A549 (cell line): ENCODE data around the gene KCP. TPM values are rescaled to one million over a fixed set of nuclear protein-coding genes. Genes with fewer than 3 reads are reported as not detected.

ENCODE experiments used
- ATAC-seq, 2 experiments: fragments of 200-7000 bp in 1 of 2; fragments of >200 bp in 1 of 2; cut with Nextera tagmentation in 1 of 2; cut with Tn5 transposase in 1 of 2; 3 replicates each; pipeline versions ENCODE4 v1.8.0 to v1.9.1; 2018 to 2020; ENCODE audit warnings: mild to moderate bottlenecking in 1 of 2, moderate library complexity in 1 of 2
- CTCF ChIA-PET: fragments of 300-600 bp; sonication (Branson Sonifier 250); formaldehyde crosslinking; extraction: SDS; loops from one replicate; lab custom pipeline; 2021; ENCODE audit warnings: antibody characterized with exemption, inconsistent platforms; lab: Yijun Ruan, JAX
- POLR2A ChIA-PET: fragments of 350-600 bp; formaldehyde crosslinking; extraction: SDS; loops from one replicate; lab custom pipeline; 2021; ENCODE audit warnings: antibody characterized with exemption, inconsistent platforms; lab: Yijun Ruan, JAX
- DNase-seq, 2 experiments: peaks; one replicate each; pipeline versions ENCODE4 v3.0.0 to v3.0.0-alpha.2; 2011 to 2016; ENCODE audit warnings: low read depth in 1 of 2, low spot score in 1 of 2
- FAIRE-seq: peaks from 2 replicates; lab custom pipeline; 2011; peaks lifted over from hg19 to GRCh38; lab: Jason Lieb, UNC
- H3K27ac ChIP-seq, 2 experiments: fragments of >200 bp; sonication (Bioruptor Twin); formaldehyde crosslinking; 3 replicates each; pipeline ENCODE4 v1.5.1; 2016 to 2017
- H3K4me1 ChIP-seq: fragments of >200 bp; sonication (Bioruptor Twin); formaldehyde crosslinking; 3 replicates; pipeline ENCODE4 v1.6.1; 2016
- H3K4me2 ChIP-seq: fragments of >200 bp; sonication (Bioruptor Twin); formaldehyde crosslinking; 3 replicates; pipeline ENCODE4 v1.6.1; 2016
- H3K4me3 ChIP-seq: fragments of >200 bp; sonication (Bioruptor Twin); formaldehyde crosslinking; 3 replicates; pipeline ENCODE4 v1.5.1; 2016
- H3K9me3 ChIP-seq: fragments of >200 bp; sonication (Bioruptor Twin); formaldehyde crosslinking; 3 replicates; pipeline ENCODE4 v1.6.1; 2016
- BHLHE40 ChIP-seq: IDR thresholded peaks from 2 replicates; pipeline ENCODE4 v1.6.1; 2012; ENCODE audit warnings: low read depth, low read length, inconsistent platforms
- CBX8 ChIP-seq: fragments of 200-600 bp; sonication (generic); IDR thresholded peaks from 2 replicates; pipeline ENCODE4 v1.6.1; 2016
- CHD2 ChIP-seq: fragments of 150-350 bp; IDR thresholded peaks from 2 replicates; pipeline ENCODE4 v1.6.1; 2014; ENCODE audit warnings: low read length; ENCODE audit not compliant: partially characterized antibody
- EHMT2 ChIP-seq: fragments of 200-600 bp; sonication (generic); IDR thresholded peaks from 2 replicates; pipeline ENCODE4 v1.6.1; 2016; ENCODE audit warnings: antibody characterized with exemption, low read depth, mild to moderate bottlenecking, moderate library complexity
- ELK1 ChIP-seq: fragments of 150-350 bp; IDR thresholded peaks from 2 replicates; pipeline ENCODE4 v1.6.1; 2014; ENCODE audit warnings: low read depth, mild to moderate bottlenecking, low read length
- FOSL2 ChIP-seq, 2 experiments: fragments of 450-650 bp in 1 of 2; fragments of >200 bp in 1 of 2; sonication (Bioruptor Twin) in 1 of 2; formaldehyde crosslinking; IDR thresholded peaks; 2 replicates each; pipeline versions ENCODE4 v1.5.0 to v1.6.1; 2016 to 2020; ENCODE audit warnings: mild to moderate bottlenecking in 1 of 2, moderate library complexity in 1 of 2
- HMGXB4 ChIP-seq: fragments of 250-450 bp; sonication (Bioruptor Pico); IDR thresholded peaks from 2 replicates; pipeline ENCODE4 v1.5.0; 2021; ENCODE audit warnings: mild to moderate bottlenecking, moderate library complexity, borderline replicate concordance
- JUN ChIP-seq, 2 experiments: fragments of >200 bp; sonication (Bioruptor Twin); formaldehyde crosslinking; IDR thresholded peaks; 2 replicates in 1 of 2; 3 replicates in 1 of 2; pipeline ENCODE4 v1.6.1; 2016 to 2017
- KDM1A ChIP-seq: fragments of 200-600 bp; sonication (generic); IDR thresholded peaks from 2 replicates; pipeline ENCODE4 v1.6.1; 2016; ENCODE audit warnings: low read depth, mild to moderate bottlenecking
- MAX ChIP-seq: IDR thresholded peaks from 2 replicates; pipeline ENCODE4 v1.6.1; 2012
- MAZ ChIP-seq: fragments of 150-350 bp; IDR thresholded peaks from 2 replicates; pipeline ENCODE4 v1.6.1; 2014; ENCODE audit warnings: antibody characterized with exemption, low read depth, low read length, borderline replicate concordance
- MYC ChIP-seq: IDR thresholded peaks from 2 replicates; pipeline ENCODE4 v1.6.1; 2012; ENCODE audit warnings: mild to moderate bottlenecking, inconsistent platforms, low read length, improper control_type of control experiment, borderline replicate concordance
- NR3C1 ChIP-seq: fragments of >200 bp; sonication (Bioruptor Twin); formaldehyde crosslinking; IDR thresholded peaks from 3 replicates; pipeline ENCODE4 v1.6.1; 2017
- PBX3 ChIP-seq: IDR thresholded peaks from 2 replicates; pipeline ENCODE4 v1.6.1; 2012
- ZC3H11A ChIP-seq: fragments of 450-650 bp; IDR thresholded peaks from 2 replicates; pipeline ENCODE4 v1.6.1; 2014; ENCODE audit warnings: antibody characterized with exemption, mild to moderate bottlenecking
- ZSCAN20 ChIP-seq: fragments of 250-450 bp; sonication (Bioruptor Pico); IDR thresholded peaks from 2 replicates; pipeline ENCODE4 v1.8.0; 2022; ENCODE audit warnings: mild to moderate bottlenecking, moderate library complexity
- WGBS: methylation state at CpG from one replicate; pipeline ENCODE4 v1.1.6; 2017; ENCODE audit errors: missing lambda C conversion rate; 5-methylcytosine and 5-hydroxymethylcytosine counted together
- polyA plus RNA-seq, 4 experiments: library from polyadenylated mRNA; depleted of rRNA in 3 of 4; stranded (reverse); fragments of >200 nt; fragmentation: RNase III in 1 of 4; extraction: RNeasy Plus Mini Kit Qiagen cat#74134 plus additional on column Dnase treatment in 1 of 4; gene quantifications; 2 replicates in 3 of 4; 3 replicates in 1 of 4; pipeline ENCODE4 v1.2.3, GENCODE V29; 2011 to 2017

The KCP gene
- polyA plus RNA-seq, 2 of the 4 experiments (the other 2 are of a cell fraction): 0.14 TPM; not detected in 1

- no peak for TF ChIP-seq CBX8
- TF ChIP-seq FOSL2 (IDR thresholded peaks at IDR 0.05): no peak
- no peak for TF ChIP-seq FOSL2 (CRISPR knock-in tag; IDR thresholded peaks at IDR 0.05)
- no peak for TF ChIP-seq JUN (IDR thresholded peaks at IDR 0.05)
- TF ChIP-seq EHMT2: no peak
- no peak for TF ChIP-seq MAZ
- TF ChIP-seq MYC: no peak
- no peak for TF ChIP-seq ZC3H11A
- TF ChIP-seq KDM1A: no peak
- TF ChIP-seq HMGXB4 (CRISPR knock-in tag): no peak
- TF ChIP-seq PBX3: no peak
- FAIRE-seq (no peak), DNase-seq (no peak), ATAC-seq (no peak)
- CTCF ChIA-PET: interaction anchor here (0.5 to 17.4 kb wide), 5 partner anchors 7 to 407 kb away, joined by 3 to 225 read pairs (median 5); partner anchors contain the start of gene ATP6V1F
- H3K9me3 ChIP-seq: no peaks in the 10 kb centered on the region
- H3K4me3 ChIP-seq: no peak overlapping the region
- no peak overlapping the region for H3K4me2 ChIP-seq
- no peak overlapping the region for H3K27ac ChIP-seq
- POLR2A ChIA-PET: no interaction called here
- whole genome bisulfite sequencing: 51% methylated on average over 8 of the region's 8 CpGs
- H3K4me1 ChIP-seq: no peaks in the 10 kb centered on the region
Measured at GRCh38 chr7:128875523-128875948, 35.0 kb downstream of the KCP start.

- Histone ChIP-seq H3K4me1 (0 out of 3 replicates have a peak, but pooled peaks cover 3% of the 10 kb centered on the region), H3K4me3 (no peak overlapping the region), H3K27ac (no peak overlapping the region), H3K9me3 (no peaks in the 10 kb centered on the region), H3K4me2 (no peak overlapping the region)
- ATAC-seq (no peak), FAIRE-seq (no peak), DNase-seq (no peak)
- ChIA-PET CTCF (interaction anchor here (1.4 to 17.4 kb wide), 3 partner anchors 9 to 217 kb away, joined by 3 to 225 read pairs (median 12); partner anchors contain the start of gene ATP6V1F), POLR2A (no interaction called here)
- no peak for TF ChIP-seq MAX
- TF ChIP-seq ZSCAN20 (CRISPR knock-in tag): no peak
- no peak for TF ChIP-seq BHLHE40
- TF ChIP-seq PBX3: no peak
- no peak for TF ChIP-seq NR3C1
- TF ChIP-seq MAZ: no peak
- no peak for TF ChIP-seq CHD2
- no peak for TF ChIP-seq ELK1
- WGBS: 83% methylated on average over 15 of the region's 22 CpGs
Measured at GRCh38 chr7:128874140-128875031, 36.1 kb downstream of the KCP start.
